MM.1S (cell line): Measurements from ENCODE around the gene UBAC2.

ENCODE experiments used
- DNase-seq: peaks from one replicate; pipeline ENCODE4 v3.0.0-alpha.2; 2015
- H2AFZ ChIP-seq: fragments of 300-600 bp; sonication (generic); 2 replicates; pipeline ENCODE4 v1.6.0; 2016; ENCODE audit warnings: antibody characterized with exemption, low read length
- H3F3A ChIP-seq: fragments of 300-600 bp; sonication (generic); 2 replicates; pipeline ENCODE4 v1.6.1; 2016; ENCODE audit warnings: mild to moderate bottlenecking, antibody characterized with exemption, low read length, moderate library complexity, mixed read lengths; ENCODE audit not compliant: insufficient read depth
- H3K27ac ChIP-seq: fragments of 300-600 bp; sonication (generic); 2 replicates; pipeline ENCODE4 v1.5.1; 2016; ENCODE audit warnings: mild to moderate bottlenecking, low read length
- H3K27me3 ChIP-seq: fragments of 300-600 bp; sonication (generic); replicated peaks from 2 replicates; pipeline ENCODE4 v1.6.0; 2016; ENCODE audit warnings: low read length; ENCODE audit not compliant: insufficient read depth
- H3K36me3 ChIP-seq: fragments of 300-600 bp; sonication (generic); replicated peaks from 2 replicates; pipeline ENCODE4 v1.6.1; 2016; ENCODE audit warnings: mild to moderate bottlenecking, low read length, mixed read lengths; ENCODE audit not compliant: insufficient read depth
- H3K4me1 ChIP-seq: fragments of 300-600 bp; sonication (generic); 2 replicates; pipeline ENCODE4 v1.6.1; 2016; ENCODE audit warnings: low read length, mixed read lengths
- H3K4me2 ChIP-seq: fragments of 300-600 bp; sonication (generic); 2 replicates; pipeline ENCODE4 v1.6.0; 2016; ENCODE audit warnings: low read depth, low read length
- H3K4me3 ChIP-seq: fragments of 300-600 bp; sonication (generic); 2 replicates; pipeline ENCODE4 v1.5.1; 2016; ENCODE audit warnings: low read length, mixed read lengths
- H3K79me2 ChIP-seq: fragments of 300-600 bp; sonication (generic); 2 replicates; pipeline ENCODE4 v1.6.1; 2016; ENCODE audit warnings: mixed run types, low read length, mixed read lengths
- H3K9ac ChIP-seq: fragments of 300-600 bp; sonication (generic); 2 replicates; pipeline ENCODE4 v1.6.1; 2016; ENCODE audit warnings: low read length, mixed read lengths
- H3K9me2 ChIP-seq: fragments of 300-600 bp; sonication (generic); replicated peaks from 2 replicates; pipeline ENCODE4 v1.6.1; 2016; ENCODE audit warnings: mild to moderate bottlenecking, low read length, mixed read lengths; ENCODE audit not compliant: insufficient read depth
- H3K9me3 ChIP-seq: fragments of 300-600 bp; sonication (generic); replicated peaks from 2 replicates; pipeline ENCODE4 v1.6.1; 2016; ENCODE audit warnings: mild to moderate bottlenecking, low read length, mixed read lengths; ENCODE audit not compliant: insufficient read depth
- H4K20me1 ChIP-seq: fragments of 300-600 bp; sonication (generic); 2 replicates; pipeline ENCODE4 v1.6.1; 2016; ENCODE audit warnings: mild to moderate bottlenecking, low read length, moderate library complexity, mixed read lengths; ENCODE audit not compliant: insufficient read depth
- EZH2 ChIP-seq: fragments of 300-600 bp; sonication (generic); optimal IDR thresholded peaks from 2 replicates; pipeline ENCODE3; 2017; ENCODE audit warnings: low read depth, mild to moderate bottlenecking, antibody characterized with exemption, low read length, mixed read lengths
- EZH2phosphoT487 ChIP-seq: fragments of 300-600 bp; sonication (generic); IDR thresholded peaks from 2 replicates; pipeline ENCODE4 v1.6.1; 2018; ENCODE audit warnings: antibody characterized with exemption, low read length
- TF ChIP-seq, protein P1 (sequence below): fragments of 300-600 bp; sonication (generic); IDR thresholded peaks from 2 replicates; pipeline ENCODE4 v1.5.1; 2016; ENCODE audit warnings: antibody characterized with exemption, low read length, mixed read lengths

The UBAC2 gene

DNA sequence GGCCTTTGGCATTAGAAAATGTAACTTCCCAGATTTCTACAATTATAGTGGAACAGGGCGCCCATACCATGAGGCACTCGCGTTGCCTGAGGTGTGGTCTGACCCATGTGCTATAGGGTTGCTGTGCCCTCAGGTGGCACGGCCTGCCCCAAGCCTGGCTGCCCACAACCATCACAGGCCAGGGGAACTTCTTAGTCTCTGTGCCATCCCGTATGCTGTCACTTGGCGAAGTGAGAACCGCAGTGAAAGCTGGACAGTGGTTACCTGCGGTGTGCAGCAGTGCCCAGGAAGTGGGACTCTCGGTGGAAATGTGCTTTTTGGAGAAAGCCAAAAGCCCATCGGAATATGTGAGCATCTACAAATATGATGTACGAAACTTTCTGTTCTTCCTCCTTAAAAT lies 194.8 kb downstream of the UBAC2 start:
- Histone ChIP-seq H3K9me2 (no peaks in the 10 kb centered on the region), H3K27ac (no peak overlapping the region), H3K4me3 (no peak overlapping the region), H3K36me3 (no peaks in the 10 kb centered on the region), H3K4me2 (no peak overlapping the region), H3K9me3 (no peaks in the 10 kb centered on the region), H3F3A (no peaks in the 10 kb centered on the region), H3K9ac (no peak overlapping the region), H4K20me1 (no peaks in the 10 kb centered on the region), H3K79me2 (no peaks in the 10 kb centered on the region), H3K27me3 (no peaks in the 10 kb centered on the region), H2AFZ (no peak overlapping the region), H3K4me1 (no peaks in the 10 kb centered on the region)
- TF ChIP-seq, protein P1, sequence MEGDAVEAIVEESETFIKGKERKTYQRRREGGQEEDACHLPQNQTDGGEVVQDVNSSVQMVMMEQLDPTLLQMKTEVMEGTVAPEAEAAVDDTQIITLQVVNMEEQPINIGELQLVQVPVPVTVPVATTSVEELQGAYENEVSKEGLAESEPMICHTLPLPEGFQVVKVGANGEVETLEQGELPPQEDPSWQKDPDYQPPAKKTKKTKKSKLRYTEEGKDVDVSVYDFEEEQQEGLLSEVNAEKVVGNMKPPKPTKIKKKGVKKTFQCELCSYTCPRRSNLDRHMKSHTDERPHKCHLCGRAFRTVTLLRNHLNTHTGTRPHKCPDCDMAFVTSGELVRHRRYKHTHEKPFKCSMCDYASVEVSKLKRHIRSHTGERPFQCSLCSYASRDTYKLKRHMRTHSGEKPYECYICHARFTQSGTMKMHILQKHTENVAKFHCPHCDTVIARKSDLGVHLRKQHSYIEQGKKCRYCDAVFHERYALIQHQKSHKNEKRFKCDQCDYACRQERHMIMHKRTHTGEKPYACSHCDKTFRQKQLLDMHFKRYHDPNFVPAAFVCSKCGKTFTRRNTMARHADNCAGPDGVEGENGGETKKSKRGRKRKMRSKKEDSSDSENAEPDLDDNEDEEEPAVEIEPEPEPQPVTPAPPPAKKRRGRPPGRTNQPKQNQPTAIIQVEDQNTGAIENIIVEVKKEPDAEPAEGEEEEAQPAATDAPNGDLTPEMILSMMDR, result no peak
- TF ChIP-seq EZH2 (no peak), EZH2phosphoT487 (no peak)
- DNase-seq, result no peak

DNA sequence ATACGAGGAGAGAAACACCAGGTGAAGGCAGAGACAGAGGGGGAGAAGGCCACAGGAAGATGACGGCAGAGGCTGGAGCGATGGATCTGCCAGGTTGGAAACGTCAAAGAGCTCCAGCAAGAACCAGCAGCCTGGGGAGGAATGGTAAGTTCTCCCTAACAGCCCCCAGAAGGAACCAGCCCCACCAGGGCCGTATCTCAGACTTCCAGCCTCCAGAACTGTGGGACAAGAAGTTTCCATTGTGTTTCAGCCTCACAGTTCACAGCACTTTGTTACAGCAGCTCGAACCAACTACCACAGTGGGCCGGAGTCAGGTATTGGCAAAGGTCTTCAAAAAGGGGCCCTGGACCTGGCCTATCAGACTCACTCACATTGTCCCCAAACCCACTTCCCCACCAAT lies 195.8 kb downstream of the UBAC2 start:
- no peak overlapping the region for H3K9ac ChIP-seq
- TF ChIP-seq, protein P1, result no peak
- TF ChIP-seq EZH2phosphoT487 (no peak), EZH2 (no peak)
- H3K4me2 ChIP-seq, result no peak overlapping the region
- no peaks in the 10 kb centered on the region for H3K9me3 ChIP-seq
- DNase-seq, result no peak
- no peak overlapping the region for H3K4me3 ChIP-seq
- no peaks in the 10 kb centered on the region for H4K20me1 ChIP-seq
- no peaks in the 10 kb centered on the region for H3K4me1 ChIP-seq
- no peak overlapping the region for H3K27ac ChIP-seq
- no peak overlapping the region for H2AFZ ChIP-seq
- H3K36me3 ChIP-seq, result no peaks in the 10 kb centered on the region
- no peaks in the 10 kb centered on the region for H3K9me2 ChIP-seq
- no peaks in the 10 kb centered on the region for H3K79me2 ChIP-seq
- H3F3A ChIP-seq, result no peaks in the 10 kb centered on the region
- no peaks in the 10 kb centered on the region for H3K27me3 ChIP-seq

DNA sequence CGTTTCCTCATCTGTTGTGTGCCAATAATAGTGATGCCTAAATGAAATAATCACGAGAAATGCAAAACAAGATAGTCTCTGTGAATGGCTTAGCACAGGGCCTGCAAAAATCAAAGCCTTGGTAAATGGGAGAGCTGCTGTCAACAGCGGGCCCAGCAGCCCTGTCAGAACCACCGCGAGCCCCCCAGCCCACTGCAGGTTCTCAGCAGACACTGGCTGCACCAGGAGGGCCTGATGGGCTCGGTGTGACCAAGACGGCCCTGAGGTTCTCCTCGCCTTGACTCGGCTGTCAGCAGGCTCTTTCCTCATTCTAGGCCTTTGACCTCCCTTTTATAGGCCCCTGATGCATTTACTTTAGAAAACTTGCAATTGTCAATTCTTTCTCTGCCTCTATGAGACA lies 197.4 kb downstream of the UBAC2 start:
- TF ChIP-seq EZH2 (no peak), EZH2phosphoT487 (no peak)
- TF ChIP-seq, protein P1, result no peak
- Histone ChIP-seq H4K20me1 (no peaks in the 10 kb centered on the region), H3K36me3 (no peaks in the 10 kb centered on the region), H3K9me2 (no peaks in the 10 kb centered on the region), H2AFZ (no peak overlapping the region), H3K9ac (no peak overlapping the region), H3K4me1 (no peaks in the 10 kb centered on the region), H3K9me3 (no peaks in the 10 kb centered on the region), H3K27ac (no peak overlapping the region), H3K27me3 (no peaks in the 10 kb centered on the region), H3K79me2 (no peaks in the 10 kb centered on the region), H3F3A (no peaks in the 10 kb centered on the region), H3K4me2 (no peak overlapping the region), H3K4me3 (no peak overlapping the region)
- DNase-seq, result no peak
